ENCODE measurements around the gene ENPP4.
A peak's percentile ranks its signal among the peaks of the same experiment; 100 is the strongest.
"Not testable (repeated sequence)": the region's sequence is repeated elsewhere in the genome, so short reads cannot be mapped to it uniquely, and the experiment has no call there.

ENPP4 gene

GRCh38 chr6:46131291-46131690, 1.5 kb downstream of the ENPP4 start:
- DNase-seq = not testable (repeated sequence)

DNA sequence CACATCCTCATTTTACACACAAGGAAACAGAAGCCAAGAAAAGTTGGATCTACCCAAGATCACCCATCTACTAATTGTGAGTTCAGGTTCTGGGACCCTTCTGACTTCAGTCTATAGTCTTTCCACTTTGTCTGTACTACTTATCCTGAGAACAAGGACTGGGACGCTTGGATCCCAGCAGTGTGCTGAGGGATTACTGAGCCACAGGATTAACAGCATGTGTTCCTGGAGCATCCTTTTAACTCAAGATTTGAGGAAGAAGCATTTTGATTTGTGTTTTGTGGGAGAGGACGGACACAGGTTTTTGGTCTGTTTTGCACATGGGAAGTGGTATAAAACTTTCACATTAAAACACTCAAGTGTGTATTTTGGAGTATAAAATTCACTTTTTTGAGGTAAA, 4.4 kb downstream of the ENPP4 start:
- no peak for DNase-seq

GRCh38 chr6:46135176-46135575, 5.4 kb downstream of the ENPP4 start:
- no peak for DNase-seq

- DNase-seq = no peak
Measured at GRCh38 chr6:46136831-46137230, 7.0 kb downstream of the ENPP4 start.

GRCh38 chr6:46137387-46137786, 7.6 kb downstream of the ENPP4 start:
- no peak for DNase-seq

- no peak for DNase-seq
Measured at GRCh38 chr6:46138281-46138680, 8.5 kb downstream of the ENPP4 start.

GRCh38 chr6:46144270-46144669, 14.5 kb downstream of the ENPP4 start:
- DNase-seq = no peak

DNA sequence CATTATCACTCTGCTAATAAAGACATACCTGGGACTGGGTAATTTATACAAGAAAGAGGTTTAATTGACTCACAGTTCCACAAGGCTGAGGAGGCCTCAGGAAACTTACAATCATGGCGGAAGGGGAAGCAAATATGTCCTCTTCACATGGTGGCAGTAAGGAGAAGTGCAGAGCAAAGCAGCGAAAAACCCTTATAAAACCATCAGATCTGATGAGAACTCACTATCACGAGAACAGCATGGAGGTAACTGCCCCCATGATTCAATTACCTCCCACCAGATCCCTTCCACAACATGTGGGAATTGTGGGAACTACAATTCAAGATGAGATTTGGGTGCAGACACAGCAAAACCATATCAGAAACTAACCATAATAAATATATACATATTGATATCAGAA, 19.3 kb downstream of the ENPP4 start:
- not testable (repeated sequence) for DNase-seq

DNA sequence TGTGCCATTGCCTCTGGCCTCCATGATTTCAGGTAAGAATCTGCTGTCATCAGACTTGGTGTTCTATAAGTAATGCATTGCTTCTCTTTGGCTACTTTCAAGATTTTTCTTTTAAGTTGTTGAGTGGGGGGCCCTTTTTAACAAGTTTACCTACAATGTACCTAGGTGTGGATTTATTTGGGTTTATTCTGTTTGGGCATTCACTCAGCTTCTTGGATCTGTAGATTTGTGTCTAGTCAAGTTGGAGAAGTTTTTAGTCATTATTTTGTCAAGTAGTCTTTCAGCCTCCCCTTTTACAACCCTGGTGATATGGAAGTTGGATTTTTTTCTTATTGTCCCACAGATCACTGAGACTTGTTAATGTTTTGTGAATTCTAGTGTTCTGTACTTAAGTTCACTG, 26.9 kb downstream of the ENPP4 start:
- no peak for DNase-seq

GRCh38 chr6:46159229-46159628, 29.4 kb downstream of the ENPP4 start:
- DNase-seq = no peak

DNA sequence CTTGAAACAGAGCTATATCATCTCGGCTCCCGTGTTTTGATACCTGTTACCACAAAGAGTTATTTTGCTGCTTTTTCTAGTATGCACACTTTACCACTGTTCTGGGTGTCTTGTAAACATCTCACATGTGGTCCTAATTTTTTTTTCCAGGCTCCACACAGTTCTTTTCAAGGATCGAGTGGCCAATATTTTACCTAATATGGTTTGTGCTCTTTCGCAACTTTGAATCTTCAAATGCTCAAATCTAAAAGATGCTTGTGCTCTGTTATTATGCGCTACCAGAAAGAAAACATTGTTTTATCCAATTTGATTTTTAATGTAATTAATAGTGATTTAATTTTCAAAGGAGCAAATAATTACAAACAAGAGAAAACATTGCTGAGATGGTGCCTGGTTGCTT, 30.3 kb downstream of the ENPP4 start:
- no peak for DNase-seq

DNA sequence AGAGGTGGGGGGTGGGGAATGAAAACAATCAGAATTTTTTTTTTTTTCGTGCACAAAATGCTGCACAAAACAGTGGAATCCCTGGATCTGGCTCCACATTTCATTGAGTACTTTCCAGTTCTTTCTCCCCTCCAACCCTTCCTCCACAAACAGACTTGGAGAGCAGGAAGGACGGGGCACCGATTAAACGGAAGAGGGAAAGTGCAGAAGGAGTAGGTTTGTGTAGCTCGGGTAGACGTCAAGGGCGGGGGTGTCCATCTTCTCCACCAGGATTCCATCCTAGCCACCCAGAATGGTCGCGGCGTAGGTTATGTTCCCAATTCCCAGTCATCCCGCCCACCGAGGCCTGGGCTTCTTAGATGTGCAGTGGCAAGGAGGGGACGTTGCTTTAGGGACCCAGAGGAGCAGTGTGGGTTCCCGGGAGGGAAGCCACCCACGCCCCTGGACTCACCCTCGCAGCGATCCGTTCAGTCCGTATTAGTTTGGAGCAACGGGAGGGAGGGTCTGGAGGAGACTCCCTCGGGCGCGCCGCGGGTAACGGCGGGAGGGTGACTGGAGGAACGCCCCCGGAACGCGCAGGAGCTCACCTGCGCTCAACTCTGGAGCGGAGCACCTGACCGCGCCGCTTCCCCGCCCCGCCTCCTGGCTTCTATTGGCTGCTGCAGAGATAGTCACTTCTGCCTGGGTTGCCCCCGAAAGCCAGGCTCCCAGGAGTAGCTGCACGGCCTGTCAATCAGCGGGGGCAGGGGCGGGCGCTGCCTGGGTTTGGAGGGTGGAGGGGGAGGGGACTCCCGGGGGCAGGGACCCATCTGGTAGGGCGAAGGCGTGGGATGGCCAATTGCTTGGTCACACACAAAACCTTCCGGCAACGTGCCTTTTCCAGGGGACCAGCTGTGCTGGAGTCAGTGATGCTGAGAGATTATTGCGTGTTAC, 40.8 kb downstream of the ENPP4 start, which contains the start of gene ENPP5:
Gene ENPP5 (minus strand): TSS at position 624 of the 933 bp plus-strand sequence. CDS start 2,718 bp downstream, outside the sequence.
- DNase-seq = peak; percentile 93

GRCh38 chr6:46172176-46172575, 42.4 kb downstream of the ENPP4 start:
- DNase-seq = no peak

GRCh38 chr6:46174904-46175303, 45.1 kb downstream of the ENPP4 start:
- no peak for DNase-seq

- DNase-seq = no peak
Measured at GRCh38 chr6:46175446-46175845, 45.7 kb downstream of the ENPP4 start.

- no peak for DNase-seq
Measured at GRCh38 chr6:46175976-46176375, 46.2 kb downstream of the ENPP4 start.

DNA sequence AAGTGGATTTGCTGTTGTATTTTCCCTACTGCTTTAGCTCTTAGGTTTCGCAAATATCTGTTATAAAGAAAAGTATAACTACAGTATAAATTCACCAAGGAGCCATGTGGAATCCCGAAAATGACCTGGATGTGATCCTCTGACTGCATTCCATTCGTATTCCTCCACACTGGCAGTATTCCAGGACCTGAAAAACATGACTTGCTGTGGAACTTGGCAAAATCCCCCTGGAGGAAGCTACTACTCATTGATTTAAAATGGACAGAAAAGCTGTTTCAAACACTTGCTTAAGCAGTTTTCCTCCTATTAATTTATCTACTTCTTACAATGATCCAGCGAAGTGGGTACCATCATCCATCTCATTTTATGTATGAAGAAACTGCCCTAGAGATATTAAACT, 54.3 kb downstream of the ENPP4 start:
- no peak for DNase-seq

- DNase-seq = no peak
Measured at GRCh38 chr6:46186583-46186982, 56.8 kb downstream of the ENPP4 start.

DNA sequence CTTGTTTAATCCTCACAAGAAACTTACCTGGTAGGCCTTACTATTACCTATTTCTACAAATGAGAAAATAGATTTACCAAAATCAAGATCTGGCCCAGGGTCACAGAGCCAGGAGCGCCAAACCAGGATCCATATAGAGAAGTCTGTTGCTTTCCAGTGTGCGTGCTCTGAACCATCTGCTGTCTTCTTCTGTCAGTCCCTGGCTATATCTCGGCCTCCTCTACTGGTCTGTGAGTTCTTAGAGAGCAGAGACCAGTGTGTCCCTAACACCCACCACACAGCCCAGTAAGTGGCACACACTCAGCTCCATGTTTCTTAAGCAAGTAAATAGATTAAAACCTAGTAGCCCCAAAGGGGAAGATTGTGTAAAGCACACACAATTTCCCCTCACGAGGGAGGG, 59.9 kb downstream of the ENPP4 start:
- no peak for DNase-seq

DNA sequence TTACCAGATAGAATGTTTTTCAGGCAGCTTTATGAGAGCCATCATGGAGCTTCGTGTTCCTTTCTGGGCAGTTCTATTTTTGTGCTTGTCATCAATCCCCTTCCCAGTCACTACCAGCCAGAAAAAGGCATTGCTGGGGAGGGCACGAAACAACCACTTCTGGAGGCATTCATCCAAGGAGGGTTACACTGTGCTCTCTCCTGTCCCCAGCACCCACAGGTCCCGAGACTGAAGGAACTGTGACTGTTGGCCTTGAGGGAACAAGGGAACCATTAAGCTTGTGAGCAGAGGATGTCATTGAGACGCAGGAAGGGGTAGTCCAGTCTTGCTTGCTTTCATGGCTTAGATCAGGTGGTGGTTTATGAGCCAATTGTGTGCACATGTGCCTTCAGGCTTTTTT, 61.1 kb downstream of the ENPP4 start:
- no peak for DNase-seq

GRCh38 chr6:46191961-46192360, 62.2 kb downstream of the ENPP4 start:
- no peak for DNase-seq

Measured in DMS153 (cell line).